SU-DHL-6 (cell line): Measurements from ENCODE around the gene DNAJC30.

ENCODE experiments used
- H2AFZ ChIP-seq: fragments of 200-600 bp; sonication (generic); 2 replicates; pipeline ENCODE4 v1.6.1; 2014; ENCODE audit warnings: low read depth, mild to moderate bottlenecking, moderate library complexity, mixed read lengths, antibody characterized with exemption, low read length; ENCODE audit not compliant: severe bottlenecking
- H3F3A ChIP-seq: fragments of 200-600 bp; shearing (Covaris generic); 2 replicates; pipeline ENCODE4 v1.6.0; 2016; ENCODE audit warnings: antibody characterized with exemption, mild to moderate bottlenecking; ENCODE audit not compliant: insufficient read depth
- H3K27ac ChIP-seq: fragments of 200-600 bp; sonication (generic); 2 replicates; pipeline ENCODE4 v1.5.1; 2016; ENCODE audit warnings: low read depth, mild to moderate bottlenecking, low read length, moderate library complexity, mixed read lengths
- H3K27me3 ChIP-seq: fragments of 200-600 bp; sonication (generic), shearing (Covaris generic); 2 replicates; pipeline ENCODE4 v1.6.0; 2014; ENCODE audit warnings: mild to moderate bottlenecking, low read length
- H3K36me3 ChIP-seq: fragments of 200-600 bp; sonication (generic); 2 replicates; pipeline ENCODE4 v1.6.1; 2014; ENCODE audit warnings: mild to moderate bottlenecking, low read length, mixed read lengths
- H3K4me2 ChIP-seq: fragments of 300-600, 200-600 bp; shearing (Covaris generic), sonication (generic); 2 replicates; pipeline ENCODE4 v1.6.0; 2014; ENCODE audit warnings: low read length, low read depth, mild to moderate bottlenecking; ENCODE audit not compliant: poor library complexity, severe bottlenecking
- H3K4me3 ChIP-seq: fragments of 200-600 bp; sonication (generic); 2 replicates; pipeline ENCODE4 v1.5.1; 2014; ENCODE audit warnings: antibody characterized with exemption, low read length, mild to moderate bottlenecking, mixed read lengths; ENCODE audit not compliant: insufficient read depth, poor library complexity, severe bottlenecking
- H3K79me2 ChIP-seq: fragments of 200-600 bp; sonication (generic); 2 replicates; pipeline ENCODE4 v1.6.1; 2014; ENCODE audit warnings: mild to moderate bottlenecking, low read length, moderate library complexity; ENCODE audit not compliant: insufficient read depth
- H3K9ac ChIP-seq: fragments of 200-600 bp; sonication (generic); 2 replicates; pipeline ENCODE4 v1.7.0; 2014; ENCODE audit warnings: mild to moderate bottlenecking, low read length
- H3K9me2 ChIP-seq: fragments of 200-600 bp; sonication (generic); replicated peaks from 2 replicates; pipeline ENCODE4 v1.6.1; 2014; ENCODE audit warnings: low read length; ENCODE audit not compliant: insufficient read depth
- H3K9me3 ChIP-seq: fragments of 200-600 bp; sonication (generic); 2 replicates; pipeline ENCODE4 v1.6.1; 2014; ENCODE audit warnings: low read length, mixed read lengths; ENCODE audit not compliant: insufficient read depth
- H4K20me1 ChIP-seq: fragments of 200-600 bp; sonication (generic); 2 replicates; pipeline ENCODE4 v1.6.1; 2014; ENCODE audit warnings: low read depth, mild to moderate bottlenecking, antibody characterized with exemption, low read length, moderate library complexity, mixed read lengths
- EZH2phosphoT487 ChIP-seq: fragments of 200-600 bp; sonication (generic), shearing (Covaris generic); conservative IDR thresholded peaks from 2 replicates; pipeline ENCODE4 v1.6.1; 2018; ENCODE audit warnings: mild to moderate bottlenecking, antibody characterized with exemption, low read length, moderate library complexity, mixed read lengths
- TF ChIP-seq, protein P1 (sequence below): fragments of 200-600 bp; sonication (generic); IDR thresholded peaks from one replicate; pipeline ENCODE4 v1.5.1; 2017; ENCODE audit warnings: antibody characterized with exemption, mild to moderate bottlenecking, low read length, moderate library complexity; ENCODE audit not compliant: insufficient read depth, poor library complexity, severe bottlenecking

Gene DNAJC30

DNA sequence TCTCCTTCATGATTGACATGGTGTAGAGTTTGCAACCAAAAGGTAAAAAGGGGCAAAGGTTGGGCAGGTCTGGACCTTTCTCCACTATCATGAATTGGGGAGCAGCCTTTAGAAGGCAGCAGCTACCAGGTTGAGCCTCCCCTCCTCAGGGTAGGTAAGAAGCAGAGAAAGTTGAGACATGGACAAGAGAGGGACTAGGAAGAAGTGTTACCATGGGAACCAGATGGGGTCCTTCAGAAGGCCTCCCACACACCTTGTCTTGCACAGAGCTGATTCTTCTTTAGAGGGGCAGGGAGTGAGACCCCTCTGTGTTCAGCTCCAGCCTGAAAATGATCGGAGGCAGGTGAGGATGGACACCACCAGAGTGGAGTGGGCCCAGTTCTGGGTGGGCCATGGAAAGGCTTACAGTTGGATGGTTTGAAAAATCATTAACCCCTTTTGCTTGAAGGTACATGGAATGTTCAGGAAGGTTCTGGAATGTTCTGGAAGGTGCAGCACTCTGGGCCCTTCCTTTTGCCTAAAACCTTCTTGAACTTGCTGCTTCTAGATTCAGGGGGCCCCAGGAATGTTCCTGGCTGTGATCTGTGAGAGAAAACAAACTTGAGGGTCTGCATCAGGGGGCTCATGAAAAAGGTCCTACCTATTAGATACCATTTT is 8.7 kb downstream of the DNAJC30 start:
- H3K27ac ChIP-seq = no peak overlapping the region
- no peaks in the 10 kb centered on the region for H3K9me3 ChIP-seq
- no peak overlapping the region for H3K4me3 ChIP-seq
- H4K20me1 ChIP-seq = no peaks in the 10 kb centered on the region
- no peak overlapping the region for H3K4me2 ChIP-seq
- H3K27me3 ChIP-seq = no peaks in the 10 kb centered on the region
- H3K79me2 ChIP-seq = no peaks in the 10 kb centered on the region
- no peaks in the 10 kb centered on the region for H3F3A ChIP-seq
- no peak overlapping the region for H2AFZ ChIP-seq
- TF ChIP-seq EZH2phosphoT487 = no peak
- TF ChIP-seq, protein P1, sequence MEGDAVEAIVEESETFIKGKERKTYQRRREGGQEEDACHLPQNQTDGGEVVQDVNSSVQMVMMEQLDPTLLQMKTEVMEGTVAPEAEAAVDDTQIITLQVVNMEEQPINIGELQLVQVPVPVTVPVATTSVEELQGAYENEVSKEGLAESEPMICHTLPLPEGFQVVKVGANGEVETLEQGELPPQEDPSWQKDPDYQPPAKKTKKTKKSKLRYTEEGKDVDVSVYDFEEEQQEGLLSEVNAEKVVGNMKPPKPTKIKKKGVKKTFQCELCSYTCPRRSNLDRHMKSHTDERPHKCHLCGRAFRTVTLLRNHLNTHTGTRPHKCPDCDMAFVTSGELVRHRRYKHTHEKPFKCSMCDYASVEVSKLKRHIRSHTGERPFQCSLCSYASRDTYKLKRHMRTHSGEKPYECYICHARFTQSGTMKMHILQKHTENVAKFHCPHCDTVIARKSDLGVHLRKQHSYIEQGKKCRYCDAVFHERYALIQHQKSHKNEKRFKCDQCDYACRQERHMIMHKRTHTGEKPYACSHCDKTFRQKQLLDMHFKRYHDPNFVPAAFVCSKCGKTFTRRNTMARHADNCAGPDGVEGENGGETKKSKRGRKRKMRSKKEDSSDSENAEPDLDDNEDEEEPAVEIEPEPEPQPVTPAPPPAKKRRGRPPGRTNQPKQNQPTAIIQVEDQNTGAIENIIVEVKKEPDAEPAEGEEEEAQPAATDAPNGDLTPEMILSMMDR = no peak
- no peaks in the 10 kb centered on the region for H3K9me2 ChIP-seq
- no peaks in the 10 kb centered on the region for H3K36me3 ChIP-seq
- no peak overlapping the region for H3K9ac ChIP-seq

DNA sequence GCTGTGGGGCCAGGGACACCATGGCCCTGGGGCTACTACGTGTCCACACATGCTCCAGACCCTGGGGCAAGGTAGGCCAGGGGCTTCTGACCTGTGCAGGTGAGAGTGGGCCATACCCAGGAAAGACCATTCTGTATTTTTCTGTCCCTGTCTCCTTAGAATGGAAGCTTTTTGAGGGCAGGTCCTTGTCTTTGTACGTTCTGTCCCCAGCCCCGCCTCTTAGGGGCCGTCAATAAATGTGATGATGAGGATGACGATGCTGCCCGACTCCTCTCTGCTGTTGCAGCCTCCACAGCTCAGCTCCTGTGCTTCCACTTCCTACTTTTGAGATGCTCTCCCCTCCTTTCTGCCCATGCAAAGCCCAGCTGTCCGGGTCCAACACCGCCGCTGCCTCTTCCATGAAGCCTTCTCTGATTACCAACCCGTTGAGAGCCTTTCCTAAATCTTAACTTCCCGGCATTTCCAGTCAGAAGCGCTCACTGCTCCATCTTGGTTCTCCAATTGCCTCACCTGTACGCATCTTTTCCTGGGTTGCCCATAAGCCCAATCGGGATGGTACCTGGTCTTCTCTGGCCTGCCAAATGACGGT is 11.3 kb downstream of the DNAJC30 start:
- Histone ChIP-seq H4K20me1 (no peaks in the 10 kb centered on the region), H3K9ac (no peak overlapping the region), H3K79me2 (no peaks in the 10 kb centered on the region), H3F3A (no peaks in the 10 kb centered on the region), H3K9me2 (no peaks in the 10 kb centered on the region), H3K27ac (no peak overlapping the region), H3K4me2 (no peak overlapping the region), H3K27me3 (no peaks in the 10 kb centered on the region), H2AFZ (no peak overlapping the region), H3K9me3 (no peaks in the 10 kb centered on the region), H3K4me3 (no peak overlapping the region), H3K36me3 (no peaks in the 10 kb centered on the region)
- TF ChIP-seq, protein P1 = no peak
- no peak for TF ChIP-seq EZH2phosphoT487

DNA sequence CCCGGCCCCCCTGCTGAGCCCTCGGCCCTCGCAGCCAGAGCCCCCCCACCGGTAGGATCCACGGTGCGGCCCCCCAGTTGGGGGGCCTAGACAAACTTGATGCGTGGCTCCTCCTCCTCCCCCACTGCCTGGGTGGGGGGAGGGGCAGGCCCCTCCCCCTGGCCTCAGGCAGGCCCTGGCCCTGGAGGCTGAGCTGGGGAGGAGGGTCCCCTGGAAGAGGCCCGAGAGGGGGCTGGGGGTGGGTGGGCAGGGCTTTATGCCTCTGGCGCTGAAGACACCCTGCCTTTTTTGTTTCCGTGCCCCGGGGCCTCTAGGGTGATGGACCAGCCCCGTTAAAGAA is 12.0 kb downstream of the DNAJC30 start:
- H4K20me1 ChIP-seq = no peaks in the 10 kb centered on the region
- TF ChIP-seq, protein P1 = no peak
- no peak for TF ChIP-seq EZH2phosphoT487
- H3F3A ChIP-seq = no peaks in the 10 kb centered on the region
- no peaks in the 10 kb centered on the region for H3K79me2 ChIP-seq
- H3K4me2 ChIP-seq = no peak overlapping the region
- H3K27me3 ChIP-seq = no peaks in the 10 kb centered on the region
- H3K27ac ChIP-seq = no peak overlapping the region
- H3K9ac ChIP-seq = no peak overlapping the region
- H3K9me2 ChIP-seq = no peaks in the 10 kb centered on the region
- no peak overlapping the region for H2AFZ ChIP-seq
- H3K36me3 ChIP-seq = no peaks in the 10 kb centered on the region
- H3K4me3 ChIP-seq = no peak overlapping the region
- H3K9me3 ChIP-seq = no peaks in the 10 kb centered on the region
